ENCODE data around the gene UBE2G2. TPM values are rescaled to one million over a fixed set of nuclear protein-coding genes. Genes with fewer than 3 reads are reported as not detected.
A peak's percentile ranks its signal among the peaks of the same experiment; 100 is the strongest.

UBE2G2 gene
- total RNA-seq, 1 experiment from 2014 or later: 121 TPM

DNA sequence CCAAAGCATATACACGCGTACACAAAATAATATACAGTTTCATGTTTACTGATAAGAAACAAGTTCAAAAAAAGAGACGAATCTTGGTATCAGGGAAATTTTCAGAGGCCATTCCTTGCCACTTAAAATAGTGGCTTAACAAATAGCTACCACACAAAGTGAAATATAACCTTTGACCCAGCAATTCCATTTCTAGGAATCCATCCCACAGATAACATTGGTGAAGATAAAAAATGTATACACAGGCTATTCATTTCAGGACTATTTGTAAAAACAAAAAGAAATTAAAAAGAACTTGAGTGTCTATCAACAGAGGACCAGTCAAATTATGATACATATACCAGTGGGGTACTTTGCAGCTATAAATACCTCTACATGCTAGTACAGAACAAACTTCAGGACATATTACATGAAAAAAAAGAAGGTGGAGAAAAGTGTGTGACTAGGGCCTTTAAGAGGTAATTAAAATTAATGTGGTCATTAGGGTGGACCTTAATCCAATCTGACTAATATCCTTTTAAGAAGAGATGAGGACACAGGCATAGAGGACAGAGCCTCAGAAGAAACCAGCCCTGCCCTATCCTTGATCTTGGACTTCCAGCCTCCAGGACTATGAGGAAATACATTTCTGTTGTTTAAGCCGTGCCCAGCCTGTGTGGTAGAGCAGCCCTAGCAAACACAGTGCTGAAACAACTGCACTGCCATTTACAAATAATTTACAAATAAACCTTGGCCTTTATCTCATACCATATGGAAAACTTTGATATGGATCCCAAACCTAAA lies 7.8 kb downstream of the UBE2G2 start:
- no CpG with 5 or more reads among the region's 4 CpGs for WGBS (ENCODE audit: extremely low coverage, insufficient read length, low lambda C conversion rate)
- peak overlapping the region in 1 of 3 experiments; percentile 51; a peak in 2 of 7 replicates for H3K27ac Mint-ChIP-seq

More for the DNA sequence above, 7.8 kb downstream of the UBE2G2 start:
- no peak overlapping the region for H2AK5ac ChIP-seq (ENCODE audit: insufficient read length, low read length)
- H3K27ac ChIP-seq (ENCODE audit: insufficient read length, low read depth, low read length): no peak overlapping the region
- H3K9ac ChIP-seq (ENCODE audit: extremely low read depth, insufficient read length, low read length): no peak overlapping the region
- H2BK20ac ChIP-seq (ENCODE audit: low read depth, low read length, poor library complexity, severe bottlenecking): no peak overlapping the region
- no peak overlapping the region for H3T11ph ChIP-seq (ENCODE audit: low read length)
- Mint-ChIP-seq H3K27me3 (ENCODE audit: low read depth) (no peaks in the 10 kb centered on the region), H3K4me1 (peaks cover 11 to 29% of the 10 kb centered on the region in 2 experiments; a peak in 3 of 4 replicates), H3K9me3 (no peaks in the 10 kb centered on the region; a peak in 1 of 5 replicates), H3K36me3 (ENCODE audit: insufficient read depth in 1 of 3, low read depth in 3 of 3) (peaks cover 42 to 57% (median 44%) of the 10 kb centered on the region in 3 experiments), H3K4me3 (no peak overlapping the region)
- peaks cover 12% of the 10 kb centered on the region for H3K79me1 ChIP-seq (ENCODE audit: insufficient read depth, low read depth, low read length, poor library complexity, severe bottlenecking)
- no peaks in the 10 kb centered on the region for H3K23me2 ChIP-seq (ENCODE audit: insufficient read length, low read depth, low read length, poor library complexity, severe bottlenecking)
- H3K23ac ChIP-seq (ENCODE audit: insufficient read length, low read depth, low read length): no peak overlapping the region
- no peak overlapping the region for H3K4ac ChIP-seq (ENCODE audit: low read depth, low read length)
- H3K4me1 ChIP-seq (ENCODE audit: insufficient read depth, low read length): no peaks in the 10 kb centered on the region; the same call in 1 of the 2 replicates
- no peak overlapping the region for H2BK120ac ChIP-seq (ENCODE audit: low read depth, low read length, poor library complexity, severe bottlenecking)
- H3K79me2 ChIP-seq (ENCODE audit: insufficient read depth, low read length): peaks cover 22% of the 10 kb centered on the region; the same call in 1 of the 2 replicates
- no peak overlapping the region for H2BK12ac ChIP-seq (ENCODE audit: insufficient read length, low read depth, low read length)
- H3K27me3 ChIP-seq (ENCODE audit: insufficient read depth, low read length): no peaks in the 10 kb centered on the region
- H3K14ac ChIP-seq (ENCODE audit: insufficient read depth, low read length): no peak overlapping the region
- H2BK15ac ChIP-seq (ENCODE audit: low read depth, low read length): no peak overlapping the region
- no peak overlapping the region for H2AFZ ChIP-seq (ENCODE audit: low read length)
- DNase-seq: no peak
- no peak overlapping the region for H4K8ac ChIP-seq (replicated peaks; ENCODE audit: insufficient read length, low read depth, low read length)
- no peak overlapping the region for H3K18ac ChIP-seq (ENCODE audit: insufficient read length, low read depth, low read length)
- no peaks in the 10 kb centered on the region for H3K9me3 ChIP-seq (ENCODE audit: control insufficient read depth, low read depth, low read length)
- H4K91ac ChIP-seq (ENCODE audit: insufficient read length, low read depth, low read length): no peak overlapping the region
- no peak overlapping the region for H2BK5ac ChIP-seq (ENCODE audit: insufficient read length, low read length)
- no peak overlapping the region for H3K56ac ChIP-seq (ENCODE audit: insufficient read length, low read depth, low read length)
- TF ChIP-seq, protein P1, sequence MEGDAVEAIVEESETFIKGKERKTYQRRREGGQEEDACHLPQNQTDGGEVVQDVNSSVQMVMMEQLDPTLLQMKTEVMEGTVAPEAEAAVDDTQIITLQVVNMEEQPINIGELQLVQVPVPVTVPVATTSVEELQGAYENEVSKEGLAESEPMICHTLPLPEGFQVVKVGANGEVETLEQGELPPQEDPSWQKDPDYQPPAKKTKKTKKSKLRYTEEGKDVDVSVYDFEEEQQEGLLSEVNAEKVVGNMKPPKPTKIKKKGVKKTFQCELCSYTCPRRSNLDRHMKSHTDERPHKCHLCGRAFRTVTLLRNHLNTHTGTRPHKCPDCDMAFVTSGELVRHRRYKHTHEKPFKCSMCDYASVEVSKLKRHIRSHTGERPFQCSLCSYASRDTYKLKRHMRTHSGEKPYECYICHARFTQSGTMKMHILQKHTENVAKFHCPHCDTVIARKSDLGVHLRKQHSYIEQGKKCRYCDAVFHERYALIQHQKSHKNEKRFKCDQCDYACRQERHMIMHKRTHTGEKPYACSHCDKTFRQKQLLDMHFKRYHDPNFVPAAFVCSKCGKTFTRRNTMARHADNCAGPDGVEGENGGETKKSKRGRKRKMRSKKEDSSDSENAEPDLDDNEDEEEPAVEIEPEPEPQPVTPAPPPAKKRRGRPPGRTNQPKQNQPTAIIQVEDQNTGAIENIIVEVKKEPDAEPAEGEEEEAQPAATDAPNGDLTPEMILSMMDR (conservative IDR thresholded peaks at IDR 0.05): 0 out of 3 replicates have a peak, but pooled peaks have one; percentile 8
- H4K20me1 ChIP-seq (ENCODE audit: control insufficient read depth, insufficient read depth, insufficient read length): no peaks in the 10 kb centered on the region
- H3K4me2 ChIP-seq (ENCODE audit: insufficient read depth, insufficient read length, low read length): no peak overlapping the region
- no peak overlapping the region for H4K5ac ChIP-seq (ENCODE audit: insufficient read length, low read depth, low read length)

Measured in H9 (cell line).